GM12864 (cell line): ENCODE results near the gene COPZ1.

Experiments used
- DNase-seq: peaks from one replicate; pipeline ENCODE4 v3.0.0-alpha.2; 2011; ENCODE audit warnings: low read depth
- H3K4me3 ChIP-seq: 2 replicates; pipeline ENCODE4 v1.5.1; 2011; ENCODE audit warnings: mild to moderate bottlenecking, low read depth, low read length, control low read depth
- CTCF ChIP-seq: IDR thresholded peaks from 2 replicates; pipeline ENCODE4 v1.5.1; 2011; ENCODE audit warnings: low read depth, mild to moderate bottlenecking, moderate library complexity, low read length, control low read depth, inconsistent platforms; ENCODE audit errors: missing control alignments

The COPZ1 gene

DNA sequence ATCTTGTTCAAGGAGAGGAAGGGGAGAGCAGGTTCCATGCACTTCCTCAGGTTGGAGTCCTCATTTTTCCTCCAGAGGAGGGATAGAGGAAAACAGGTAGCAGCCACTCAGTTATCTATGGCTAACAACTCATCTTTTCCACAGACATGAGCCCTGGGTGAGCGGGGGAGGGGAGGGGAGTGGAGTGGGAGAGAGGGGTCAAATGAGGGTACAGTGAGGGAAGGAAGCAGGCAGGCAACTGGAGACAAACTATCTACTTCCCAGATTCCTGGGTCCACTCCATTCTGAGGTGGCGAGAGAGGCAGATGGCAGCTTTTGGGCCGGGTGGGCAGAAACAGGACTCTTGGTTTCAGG is 62.2 kb downstream of the COPZ1 start:
- no peak for DNase-seq
- no peak for TF ChIP-seq CTCF
- no peak overlapping the region for H3K4me3 ChIP-seq

GRCh38 chr12:54388237-54389133 is 63.6 kb downstream of the COPZ1 start:
- H3K4me3 ChIP-seq: no peak overlapping the region
- no peak for DNase-seq
- no peak for TF ChIP-seq CTCF

GRCh38 chr12:54389134-54389508 is 64.2 kb downstream of the COPZ1 start:
- H3K4me3 ChIP-seq: no peak overlapping the region
- TF ChIP-seq CTCF: no peak
- DNase-seq: no peak

GRCh38 chr12:54389607-54390175 is 64.8 kb downstream of the COPZ1 start:
- TF ChIP-seq CTCF: no peak
- H3K4me3 ChIP-seq: no peak overlapping the region
- no peak for DNase-seq

- H3K4me3 ChIP-seq: no peak overlapping the region
- no peak for DNase-seq
- no peak for TF ChIP-seq CTCF
Measured at GRCh38 chr12:54390176-54390667, 65.3 kb downstream of the COPZ1 start.

GRCh38 chr12:54390668-54391551 is 66.0 kb downstream of the COPZ1 start:
- H3K4me3 ChIP-seq: peak overlapping the region; percentile 32
- peak; percentile 30 for TF ChIP-seq CTCF
- DNase-seq: no peak
